ENCODE measurements around the gene SSB. TPM values are rescaled to one million over a fixed set of nuclear protein-coding genes. Genes with fewer than 3 reads are reported as not detected.
A peak's percentile ranks its signal among the peaks of the same experiment; 100 is the strongest.
"Not testable (repeated sequence)": the region's sequence is repeated elsewhere in the genome, so short reads cannot be mapped to it uniquely, and the experiment has no call there.

SSB gene
- total RNA-seq, 1 experiment from 2014 or later = 108 TPM

- Histone ChIP-seq H3K27ac (ENCODE audit: low read length) (no peak overlapping the region), H2AFZ (ENCODE audit: low read length) (no peak overlapping the region), H3K4me3 (ENCODE audit: low read length) (no peak overlapping the region), H3K9ac (ENCODE audit: low read length) (no peak overlapping the region), H4K20me1 (ENCODE audit: low read length) (no peaks in the 10 kb centered on the region), H3K4me2 (ENCODE audit: low read length) (no peak overlapping the region), H3F3A (ENCODE audit: low read length, unreplicated experiment) (no peaks in the 10 kb centered on the region), H3K79me2 (ENCODE audit: low read length) (no peaks in the 10 kb centered on the region), H3K9me2 (replicated peaks; ENCODE audit: low read length) (no peaks in the 10 kb centered on the region), H3K36me3 (ENCODE audit: low read depth, low read length) (no peaks in the 10 kb centered on the region), H3K27me3 (ENCODE audit: low read length) (no peaks in the 10 kb centered on the region), H3K4me1 (ENCODE audit: insufficient read depth, low read length) (no peaks in the 10 kb centered on the region), H3K9me3 (ENCODE audit: low read length) (no peaks in the 10 kb centered on the region)
- TF ChIP-seq EZH2 (IDR thresholded peaks at IDR 0.05; ENCODE audit: low read length, unreplicated experiment) = no peak
- no peak for TF ChIP-seq EZH2phosphoT487 (IDR thresholded peaks at IDR 0.05; ENCODE audit: borderline replicate concordance, low read length)
- TF ChIP-seq CTCF (conservative IDR thresholded peaks at IDR 0.05; ENCODE audit: low read depth, low read length) = no peak
- DNase-seq (no peak), ATAC-seq (no peak)
- BruUV-seq (replicated peaks) = no TSS peak
- intact Hi-C loops (cut with micrococcal nuclease) = no loop called here
- ChIA-PET CTCF (no interaction called here), POLR2A (ENCODE audit: unreplicated experiment) (no interaction called here)
Measured at GRCh38 chr2:169759987-169760386, 38.7 kb upstream of the SSB start.

- H3K9me2 ChIP-seq (replicated peaks; ENCODE audit: low read length); H3K4me1 ChIP-seq (ENCODE audit: insufficient read depth, low read length); intact Hi-C loops (cut with micrococcal nuclease); POLR2A ChIA-PET (ENCODE audit: unreplicated experiment); H3K79me2 ChIP-seq (ENCODE audit: low read length); H3K27me3 ChIP-seq (ENCODE audit: low read length); H2AFZ ChIP-seq (ENCODE audit: low read length); H4K20me1 ChIP-seq (ENCODE audit: low read length); H3K27ac ChIP-seq (ENCODE audit: low read length); H3F3A ChIP-seq (ENCODE audit: low read length, unreplicated experiment); H3K4me2 ChIP-seq (ENCODE audit: low read length); CTCF ChIA-PET; H3K36me3 ChIP-seq (ENCODE audit: low read depth, low read length); BruUV-seq (replicated peaks); DNase-seq; ATAC-seq; H3K9me3 ChIP-seq (ENCODE audit: low read length); H3K9ac ChIP-seq (ENCODE audit: low read length); H3K4me3 ChIP-seq (ENCODE audit: low read length): not testable (repeated sequence)
Measured at GRCh38 chr2:169760798-169761197, 37.9 kb upstream of the SSB start.

- Histone ChIP-seq H3K9me2 (replicated peaks; ENCODE audit: low read length) (no peaks in the 10 kb centered on the region), H3K36me3 (ENCODE audit: low read depth, low read length) (no peaks in the 10 kb centered on the region), H3K4me2 (ENCODE audit: low read length) (no peak overlapping the region), H2AFZ (ENCODE audit: low read length) (no peak overlapping the region), H3K9ac (ENCODE audit: low read length) (no peak overlapping the region), H4K20me1 (ENCODE audit: low read length) (no peaks in the 10 kb centered on the region), H3K27ac (ENCODE audit: low read length) (0 out of 2 replicates have a peak overlapping the region, but pooled peaks have one; percentile 14), H3K9me3 (ENCODE audit: low read length) (no peaks in the 10 kb centered on the region), H3K27me3 (ENCODE audit: low read length) (no peaks in the 10 kb centered on the region), H3K79me2 (ENCODE audit: low read length) (no peaks in the 10 kb centered on the region), H3F3A (ENCODE audit: low read length, unreplicated experiment) (no peaks in the 10 kb centered on the region), H3K4me3 (ENCODE audit: low read length) (no peak overlapping the region), H3K4me1 (ENCODE audit: insufficient read depth, low read length) (peaks cover 8% of the 10 kb centered on the region)
- BruUV-seq (replicated peaks) = no TSS peak
- no peak for DNase-seq
- intact Hi-C loops (cut with micrococcal nuclease) = no loop called here
- ChIA-PET POLR2A (ENCODE audit: unreplicated experiment) (no interaction called here), CTCF (no interaction called here)
- no peak for TF ChIP-seq CTCF (conservative IDR thresholded peaks at IDR 0.05; ENCODE audit: low read depth, low read length)
- no peak for TF ChIP-seq EZH2 (IDR thresholded peaks at IDR 0.05; ENCODE audit: low read length, unreplicated experiment)
- TF ChIP-seq EZH2phosphoT487 (IDR thresholded peaks at IDR 0.05; ENCODE audit: borderline replicate concordance, low read length) = no peak
- no peak for ATAC-seq
Measured at GRCh38 chr2:169761251-169761969, 37.3 kb upstream of the SSB start.

All from PC-3 (cell line).